ENCODE measurements around the gene TMEM11. TPM values are rescaled to one million over a fixed set of nuclear protein-coding genes. Genes with fewer than 3 reads are reported as not detected.

Gene TMEM11
- total RNA-seq, 8 experiments from 2014 or later, result 18.7 to 41.5 (median 25.1) TPM

GRCh38 chr17:21152731-21153130 lies 61.2 kb downstream of the TMEM11 start:
- Histone ChIP-seq H3K4me3 (no peak overlapping the region), H3K4me1 (replicated peaks in 1 of 2) (no peaks in the 10 kb centered on the region), H3K27ac (no peak overlapping the region)
- 88 to 100% (median 92%) methylated on average over 1 of the region's 1 CpG; no CpG with 5 or more reads in 3 of the 10 experiments for WGBS, 10 experiments
- in situ Hi-C loops (cut with MboI; ENCODE audit: low pct_unique_long_range_greater_than_20kb in 2 of 9, low sequenced_read_pairs in 9 of 9, unreplicated experiment in 9 of 9), result no loop called here
- ATAC-seq (replicated peaks in 6 of 8), result no peak

- Histone ChIP-seq H3K4me3 (no peak overlapping the region), H3K27ac (no peak overlapping the region), H3K4me1 (replicated peaks in 1 of 2) (no peaks in the 10 kb centered on the region)
- in situ Hi-C loops (cut with MboI; ENCODE audit: low pct_unique_long_range_greater_than_20kb in 2 of 9, low sequenced_read_pairs in 9 of 9, unreplicated experiment in 9 of 9), result loop anchor here in 2 of 9 experiments (25.0 kb wide), 2 partner anchors 88 to 363 kb away; no protein-coding TSS in a partner anchor
- WGBS, 10 experiments, result 69 to 100% (median 90%) methylated on average over 1 of the region's 1 CpG; no CpG with 5 or more reads in 1 of the 10 experiments
- no peak for ATAC-seq (replicated peaks in 6 of 8)
Observed at GRCh38 chr17:21149621-21150020, 64.3 kb downstream of the TMEM11 start.

Other genes with a start within 250 kb of the TMEM11 start
- gene USP22, start 171.2 kb downstream of the TMEM11 start, total RNA-seq, result 100 to 1,000 TPM; 121 to 282 (median 209) TPM
- 10 to 100 TPM in 7 of 8 experiments, 1 to 10 TPM in 1; 8.3 to 49.4 (median 18.3) TPM for gene DHRS7B, start 87.2 kb downstream of the TMEM11 start, total RNA-seq
- 10 to 100 TPM in 1 of 8 experiments, 1 to 10 TPM in 7; 3.6 to 10.8 (median 4.9) TPM for gene NATD1, start 39.2 kb upstream of the TMEM11 start, total RNA-seq
- gene MAP2K3, start 70.5 kb upstream of the TMEM11 start, total RNA-seq, result 10 to 100 TPM in 3 of 8 experiments, 1 to 10 TPM in 5; 3.8 to 41.7 (median 6.7) TPM
- 1 to 10 TPM in 6 of 8 experiments, under 1 TPM in 2; 0.35 to 6.3 (median 2.7) TPM for gene KCNJ12, start 162.2 kb upstream of the TMEM11 start, total RNA-seq

All from motor neuron (in vitro differentiated cells).